ENCODE measurements around the gene HEXD.
A peak's percentile ranks its signal among the peaks of the same experiment; 100 is the strongest.
"Not testable (repeated sequence)": the region's sequence is repeated elsewhere in the genome, so short reads cannot be mapped to it uniquely, and the experiment has no call there.

HEXD gene

GRCh38 chr17:82442643-82443464 lies 24.7 kb downstream of the HEXD start:
- no peak for DNase-seq

- DNase-seq = no peak
These were observed 25.5 kb downstream of the HEXD start for GRCh38 chr17:82443465-82444283.

DNA sequence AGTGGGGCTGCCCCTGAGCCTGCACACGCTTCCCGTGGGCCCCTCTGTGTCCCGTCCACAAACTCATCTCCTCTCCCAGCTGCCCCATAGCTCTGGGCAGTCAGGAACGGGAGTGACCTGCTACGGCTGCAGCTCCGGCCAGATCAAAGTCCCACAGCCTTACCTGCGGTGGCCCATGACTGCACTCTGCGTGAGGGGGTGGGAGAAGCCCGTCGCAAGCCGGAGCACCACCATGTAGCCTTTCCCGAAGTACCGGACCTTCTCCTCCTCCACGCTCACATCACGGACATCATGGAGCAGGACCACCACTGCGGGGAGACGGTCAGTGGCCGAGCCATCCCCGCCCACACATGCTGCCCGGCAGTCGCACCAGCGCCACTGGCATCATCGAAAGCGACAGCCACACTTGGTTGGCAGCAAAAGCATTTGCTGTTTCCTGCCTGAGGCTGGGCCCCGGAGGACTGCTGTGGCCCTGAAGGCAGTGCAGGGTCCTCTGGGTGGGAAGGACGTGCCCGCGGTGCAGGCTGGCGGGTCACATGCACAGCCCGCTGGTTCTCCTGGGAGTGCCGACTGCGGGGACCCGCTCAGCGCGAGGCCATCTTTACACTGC lies 26.2 kb downstream of the HEXD start:
- DNase-seq = no peak

DNA sequence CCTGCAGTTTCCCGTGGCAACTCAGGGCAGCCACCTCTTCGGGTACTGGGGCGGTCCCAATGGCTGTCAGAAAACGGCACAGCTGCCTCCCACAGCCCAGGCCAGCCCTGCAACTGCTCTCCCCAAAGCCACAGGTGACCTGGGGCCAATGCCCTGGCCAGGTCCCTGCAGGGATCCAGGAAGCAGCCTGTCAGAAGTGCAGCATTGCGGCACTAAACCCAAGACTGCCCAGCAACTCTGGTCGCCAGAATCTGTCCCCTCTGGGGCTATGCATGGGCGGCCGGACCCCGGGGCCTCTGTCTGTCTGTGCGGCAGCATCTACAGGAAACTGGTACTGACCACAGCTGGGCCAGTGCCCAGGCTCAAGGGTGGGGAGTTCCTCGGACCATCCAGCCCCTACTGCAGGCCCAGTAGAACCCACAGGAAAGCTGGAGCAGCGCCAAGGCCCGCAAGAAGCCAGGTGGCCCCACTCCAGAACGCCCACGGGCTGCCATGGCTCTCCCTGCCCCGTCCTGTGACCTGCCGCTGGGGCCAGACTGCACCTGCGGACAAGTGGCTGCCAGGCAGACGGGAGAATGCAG lies 26.9 kb downstream of the HEXD start:
- DNase-seq = no peak

- DNase-seq = no peak
These were observed 27.4 kb downstream of the HEXD start for GRCh38 chr17:82445542-82445941.

DNA sequence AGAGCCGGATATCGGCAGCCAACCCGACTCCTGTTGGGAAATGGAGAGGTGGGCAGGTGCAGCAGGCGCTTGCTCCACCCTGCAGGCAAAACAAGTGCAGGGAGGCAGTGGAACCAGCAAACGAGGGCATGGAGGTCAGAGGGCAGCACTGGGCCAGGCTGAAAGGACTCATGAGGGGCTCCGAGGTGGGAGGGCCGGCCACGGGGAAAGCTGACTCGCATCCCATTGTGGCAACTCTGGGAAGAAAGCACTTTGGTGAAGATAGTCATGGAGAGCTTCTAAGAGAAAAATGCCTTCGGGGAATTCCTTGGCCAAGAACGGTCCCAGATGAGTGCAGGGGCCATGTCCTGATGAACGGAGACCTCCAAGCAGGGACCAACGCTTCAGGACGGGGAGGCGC lies 28.0 kb downstream of the HEXD start:
- no peak for DNase-seq

- no peak for DNase-seq
These were observed 28.5 kb downstream of the HEXD start for GRCh38 chr17:82446649-82447048.

DNA sequence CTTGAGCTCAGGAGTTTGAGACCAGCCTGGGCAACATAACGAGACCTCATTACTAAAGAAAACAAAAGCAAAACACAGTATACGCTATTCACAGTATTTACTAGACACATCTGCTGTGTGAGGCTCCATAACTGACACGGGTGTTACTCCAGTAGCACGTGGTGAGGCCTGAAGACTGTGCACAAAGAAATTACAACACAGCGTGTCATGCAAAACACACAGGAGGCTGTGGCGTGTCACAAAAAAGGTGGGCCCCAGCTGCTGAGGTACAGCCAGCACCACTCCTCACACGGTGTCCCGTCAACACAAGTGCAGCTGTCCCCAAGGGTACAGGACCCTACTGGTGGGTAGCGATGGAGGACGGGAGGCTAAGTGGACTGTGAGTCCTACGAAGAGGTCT lies 29.7 kb downstream of the HEXD start:
- DNase-seq = no peak

- no peak for DNase-seq
These were observed 31.2 kb downstream of the HEXD start for GRCh38 chr17:82449131-82449882.

DNA sequence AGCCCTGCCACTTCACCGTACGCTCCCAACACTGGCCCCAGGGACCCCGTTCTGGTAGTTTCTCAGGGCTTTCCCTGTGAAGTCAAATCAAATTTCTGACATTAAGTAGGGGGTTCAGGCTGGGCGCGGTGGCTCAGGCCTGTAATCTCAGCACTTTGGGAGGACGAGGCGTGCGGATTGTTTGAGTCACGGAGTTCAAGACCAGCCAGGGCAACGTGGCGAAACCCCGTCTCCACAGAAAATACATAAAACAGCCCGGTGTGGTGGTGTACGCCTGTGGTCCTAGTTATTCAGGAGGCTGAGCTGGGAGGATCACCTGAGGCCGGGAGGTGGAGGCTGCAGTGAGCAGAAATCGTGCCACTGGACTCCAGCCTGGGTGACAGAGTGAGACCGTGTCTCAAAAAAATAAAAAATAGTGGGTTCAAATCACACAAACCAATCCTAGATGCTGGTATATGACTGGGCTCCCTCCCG lies 31.8 kb downstream of the HEXD start:
- DNase-seq = no peak

- DNase-seq = peak; percentile 76
These were observed 32.4 kb downstream of the HEXD start, which contains the start of gene CYBC1 for GRCh38 chr17:82450357-82451106. TSS of gene CYBC1 (minus strand) at chr17:82450752. CDS start at chr17:82449254, 1,498 bp downstream.

DNA sequence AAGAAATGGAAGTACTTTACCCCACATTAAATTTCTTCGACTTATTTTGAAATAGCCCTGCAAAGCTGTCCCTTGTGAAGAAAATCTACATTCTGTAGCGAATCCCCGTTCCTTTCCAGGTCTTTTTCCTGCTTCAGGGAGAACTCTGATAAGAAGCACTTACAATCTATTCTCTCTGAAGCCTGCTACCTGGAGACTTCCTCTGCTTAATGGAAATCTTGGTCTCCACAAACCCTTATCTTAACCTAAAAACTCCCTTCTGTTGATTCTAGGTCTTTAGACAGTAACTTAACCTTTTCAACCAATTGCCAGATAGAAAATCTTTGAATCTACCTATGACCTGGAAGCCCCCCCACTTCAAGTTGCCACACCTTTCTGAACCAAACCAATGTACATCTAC lies 34.0 kb downstream of the HEXD start:
- DNase-seq = no peak

GRCh38 chr17:82453151-82453550 lies 35.0 kb downstream of the HEXD start:
- not testable (repeated sequence) for DNase-seq

- not testable (repeated sequence) for DNase-seq
These were observed 35.6 kb downstream of the HEXD start for GRCh38 chr17:82453706-82454105.

DNA sequence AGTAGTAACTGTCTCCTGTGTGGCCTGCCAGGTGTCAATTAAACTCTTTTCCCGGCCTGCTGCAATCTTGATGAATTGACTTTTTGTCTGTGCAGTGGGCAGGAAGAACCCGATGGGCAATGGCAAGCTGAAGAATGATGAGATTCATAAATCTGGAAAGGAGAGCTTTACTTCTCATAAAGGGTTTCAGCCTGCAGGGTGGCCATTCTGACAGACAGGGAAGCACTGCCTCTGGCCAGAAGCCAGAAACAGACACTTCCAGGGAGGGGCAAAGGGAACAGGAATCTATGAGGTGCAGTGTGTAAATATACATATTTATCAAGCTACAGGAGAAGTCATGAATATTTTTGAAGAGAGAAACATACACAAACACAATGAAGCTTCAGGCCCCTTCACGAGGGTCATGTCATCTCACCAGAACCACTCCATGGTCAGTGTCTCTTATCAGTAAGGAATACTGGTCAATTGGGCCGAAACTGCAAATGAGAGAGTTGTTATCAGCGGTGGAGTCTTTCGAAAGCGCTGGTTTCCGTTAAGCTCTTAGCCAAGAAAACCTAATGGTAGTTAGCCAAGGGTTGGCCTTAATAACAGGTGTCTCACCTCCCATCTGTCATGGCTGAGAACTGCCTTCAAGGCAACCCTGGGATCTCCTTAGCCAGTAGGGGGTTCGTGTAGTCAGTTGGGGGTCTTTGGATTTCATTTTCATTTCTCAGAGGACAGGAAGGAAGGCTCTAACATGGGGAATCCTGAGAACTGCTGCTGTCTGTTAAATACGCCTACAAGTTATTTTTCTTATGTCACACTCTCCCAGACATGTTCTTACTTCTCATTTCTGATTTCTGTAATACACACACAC lies 39.2 kb downstream of the HEXD start:
- DNase-seq = no peak

GRCh38 chr17:82457929-82458178 lies 39.7 kb downstream of the HEXD start:
- no peak for DNase-seq

DNA sequence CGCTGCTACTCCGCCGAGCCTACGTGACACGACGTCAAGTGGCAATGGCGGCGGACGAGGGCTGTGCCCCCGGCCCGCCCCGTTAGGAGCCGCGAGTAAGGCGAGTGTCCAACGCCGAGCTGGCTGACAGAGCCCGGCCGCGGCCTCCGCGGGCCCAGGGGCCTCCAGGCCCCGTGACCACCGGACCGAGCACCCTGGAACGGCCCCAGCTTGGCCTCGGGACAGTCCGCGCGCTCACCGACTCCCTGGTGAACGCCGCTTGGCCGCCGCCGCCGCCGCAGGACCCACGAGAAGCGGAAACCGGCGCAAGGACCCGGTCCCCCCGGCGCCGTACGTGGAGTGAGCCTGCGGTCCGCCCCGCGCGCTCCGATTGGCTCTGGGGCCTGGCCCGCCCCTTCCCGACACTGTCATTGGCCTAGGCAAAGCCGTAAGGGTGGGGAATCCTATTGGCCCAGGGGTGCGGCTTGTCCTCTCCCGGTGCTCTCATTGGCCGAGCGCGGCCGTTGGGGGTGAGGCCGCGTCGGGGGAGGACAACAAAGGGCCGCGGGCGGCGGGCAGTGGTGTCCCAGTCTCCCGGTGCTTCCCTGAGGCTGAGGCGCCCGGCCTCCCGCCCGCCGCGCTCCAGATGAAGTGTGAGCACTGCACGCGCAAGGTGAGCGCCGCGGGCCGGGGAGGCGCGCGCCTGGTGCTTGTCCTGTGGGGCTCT lies 40.2 kb downstream of the HEXD start, which contains the start of gene NARF:
NARF (plus strand) TSS at position 563 of the 706 bp plus-strand sequence; CDS start at position 626, 63 bp downstream.
- DNase-seq = peak; percentile 99

- no peak for DNase-seq
These were observed 40.8 kb downstream of the HEXD start for GRCh38 chr17:82458885-82459424.

DNA sequence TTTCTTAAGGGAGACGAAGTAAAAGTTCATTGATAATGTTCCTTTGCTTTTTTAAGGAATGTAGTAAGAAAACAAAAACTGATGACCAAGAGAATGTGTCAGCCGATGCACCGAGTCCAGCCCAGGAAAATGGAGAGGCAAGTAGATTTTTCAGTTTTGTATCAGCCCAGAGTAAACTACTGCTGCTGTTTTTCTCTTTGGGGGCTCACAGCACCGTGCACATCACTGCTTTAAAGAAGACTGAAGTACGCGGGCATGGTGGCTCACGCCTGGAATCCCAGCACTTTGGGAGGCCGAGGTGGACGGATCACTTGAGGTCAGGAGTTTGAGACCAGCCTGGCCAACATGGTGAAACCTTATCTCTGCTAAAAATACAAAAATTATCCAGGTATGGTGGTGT lies 41.8 kb downstream of the HEXD start:
- not testable (repeated sequence) for DNase-seq

All from NCI-H1092 treated with DMSO at 0.1 percent for 48 hours (cell line).